C4-2B (cell line): ENCODE data around the gene CRB1.

ENCODE experiments used
- ZFX ChIP-seq: fragments of 450-650 bp; IDR thresholded peaks from 2 replicates; pipeline ENCODE4 v1.6.1; 2017
- TF ChIP-seq, protein P1 (sequence below): fragments of 450-650 bp; conservative IDR thresholded peaks from 2 replicates; pipeline ENCODE4 v1.5.1; 2017; ENCODE audit warnings: mild to moderate bottlenecking

DNA sequence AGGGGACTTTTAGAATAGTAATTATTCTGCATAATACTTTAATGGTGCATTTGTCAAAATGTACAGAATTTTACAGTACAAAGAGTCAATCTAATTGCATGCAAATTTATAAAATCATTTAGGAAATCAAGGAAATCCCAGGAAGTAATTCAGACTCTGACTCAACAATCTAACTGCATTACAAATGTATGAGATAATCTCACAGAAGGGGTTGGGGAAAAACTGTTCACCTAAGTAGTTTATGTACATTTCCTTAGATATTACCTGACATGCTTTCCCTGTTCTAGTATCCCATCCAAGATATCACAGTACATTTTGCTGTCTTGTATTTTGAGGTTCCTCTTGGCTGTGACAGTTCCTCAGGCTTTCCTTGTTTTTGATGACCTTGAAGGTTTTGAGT, 4.7 kb downstream of the CRB1 start:
- TF ChIP-seq, protein P1, sequence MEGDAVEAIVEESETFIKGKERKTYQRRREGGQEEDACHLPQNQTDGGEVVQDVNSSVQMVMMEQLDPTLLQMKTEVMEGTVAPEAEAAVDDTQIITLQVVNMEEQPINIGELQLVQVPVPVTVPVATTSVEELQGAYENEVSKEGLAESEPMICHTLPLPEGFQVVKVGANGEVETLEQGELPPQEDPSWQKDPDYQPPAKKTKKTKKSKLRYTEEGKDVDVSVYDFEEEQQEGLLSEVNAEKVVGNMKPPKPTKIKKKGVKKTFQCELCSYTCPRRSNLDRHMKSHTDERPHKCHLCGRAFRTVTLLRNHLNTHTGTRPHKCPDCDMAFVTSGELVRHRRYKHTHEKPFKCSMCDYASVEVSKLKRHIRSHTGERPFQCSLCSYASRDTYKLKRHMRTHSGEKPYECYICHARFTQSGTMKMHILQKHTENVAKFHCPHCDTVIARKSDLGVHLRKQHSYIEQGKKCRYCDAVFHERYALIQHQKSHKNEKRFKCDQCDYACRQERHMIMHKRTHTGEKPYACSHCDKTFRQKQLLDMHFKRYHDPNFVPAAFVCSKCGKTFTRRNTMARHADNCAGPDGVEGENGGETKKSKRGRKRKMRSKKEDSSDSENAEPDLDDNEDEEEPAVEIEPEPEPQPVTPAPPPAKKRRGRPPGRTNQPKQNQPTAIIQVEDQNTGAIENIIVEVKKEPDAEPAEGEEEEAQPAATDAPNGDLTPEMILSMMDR, result no peak
- TF ChIP-seq ZFX, result no peak
